Measurements from ENCODE around the gene RTRAF. TPM values are rescaled to one million over a fixed set of nuclear protein-coding genes. Genes with fewer than 3 reads are reported as not detected.
A peak's percentile ranks its signal among the peaks of the same experiment; 100 is the strongest.

The RTRAF gene
- total and polyA plus RNA-seq, 4 donors = 109 to 117 (median 113) TPM

DNA sequence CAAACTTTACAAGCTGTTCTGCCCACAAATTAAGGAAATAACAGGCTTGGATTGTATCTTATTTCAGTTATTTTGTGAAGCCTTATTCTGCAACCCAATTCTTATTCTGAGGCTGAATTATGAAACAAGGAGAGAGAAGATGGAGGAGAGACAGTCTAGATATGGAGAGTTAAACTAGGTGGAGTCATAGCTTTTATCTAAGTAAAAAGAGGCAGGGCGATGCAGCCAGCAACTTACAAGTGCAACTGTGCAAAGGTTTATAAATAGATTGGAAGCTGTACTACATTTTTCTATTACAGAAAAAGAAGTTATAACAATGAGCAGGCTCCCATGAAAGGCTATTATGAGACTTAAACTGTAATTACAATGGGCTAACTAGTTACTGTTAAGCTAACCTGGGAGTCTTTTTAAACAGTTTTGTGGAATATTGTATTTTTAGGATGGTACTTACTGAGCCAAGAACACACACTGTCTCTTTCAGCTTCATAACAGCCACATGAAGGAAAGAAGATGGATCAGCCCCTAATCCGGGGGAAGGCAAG lies 57.1 kb downstream of the RTRAF start:
- DNase-seq (no peak), ATAC-seq (ENCODE audit: low FRiP score) (no peak)
- intact Hi-C loops (cut with DNase I) = no loop called here
- H3K9me3 ChIP-seq (ENCODE audit: control insufficient read depth, low read length) = no peaks in the 10 kb centered on the region
- WGBS, 2 donors = 20 to 27% methylated on average over 2 of the region's 2 CpGs
- peak overlapping the region in 1 of 2 donors; percentile 61 for H3K27ac ChIP-seq (ENCODE audit: low read depth in 1 of 2, low read length in 2 of 2)
- H3K4me3 ChIP-seq (ENCODE audit: low read length in 2 of 2) = no peak overlapping the region
- no peaks in the 10 kb centered on the region for H3K27me3 ChIP-seq (ENCODE audit: control insufficient read depth in 1 of 2, insufficient read depth in 2 of 2, low read length in 1 of 2)
- H3K36me3 ChIP-seq (ENCODE audit: control insufficient read depth in 1 of 2, insufficient read depth in 2 of 2, low read length in 1 of 2) = no peaks in the 10 kb centered on the region
- peaks cover 2 to 11% of the 10 kb centered on the region in 2 donors for H3K4me1 ChIP-seq (ENCODE audit: control insufficient read depth in 1 of 2, insufficient read depth in 2 of 2, low read length in 2 of 2)

DNA sequence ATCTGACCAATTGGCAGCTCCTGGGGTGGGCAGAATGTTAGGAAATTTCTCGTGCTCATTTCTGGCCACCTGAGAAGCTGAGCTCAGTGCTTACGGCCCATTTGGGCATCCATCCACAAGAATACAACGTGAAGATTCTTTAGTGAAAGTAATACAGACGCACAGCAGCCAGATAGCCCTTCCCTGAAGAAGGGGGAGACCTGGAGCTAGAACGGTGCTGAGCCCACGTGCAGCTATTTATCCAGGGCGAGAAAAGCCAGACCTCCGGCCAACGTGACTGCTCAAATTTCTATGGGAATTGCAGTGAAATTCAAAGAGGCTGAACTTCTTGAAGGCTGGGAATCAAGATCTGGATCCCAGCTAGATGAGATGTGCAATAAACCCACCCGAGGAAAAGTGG lies 58.8 kb downstream of the RTRAF start:
- H3K4me1 ChIP-seq (ENCODE audit: control insufficient read depth in 1 of 2, insufficient read depth in 2 of 2, low read length in 2 of 2) = peaks cover 6 to 15% of the 10 kb centered on the region in 2 donors
- no peaks in the 10 kb centered on the region for H3K9me3 ChIP-seq (ENCODE audit: control insufficient read depth, low read length)
- no peak overlapping the region for H3K4me3 ChIP-seq (ENCODE audit: low read length in 2 of 2)
- no peak overlapping the region for H3K27ac ChIP-seq (ENCODE audit: low read depth in 1 of 2, low read length in 2 of 2)
- no peak for DNase-seq
- intact Hi-C loops (cut with DNase I) = no loop called here
- H3K27me3 ChIP-seq (ENCODE audit: control insufficient read depth in 1 of 2, insufficient read depth in 2 of 2, low read length in 1 of 2) = no peaks in the 10 kb centered on the region
- 45 to 61% methylated on average over 10 of the region's 10 CpGs for whole genome bisulfite sequencing, 2 donors
- ATAC-seq (ENCODE audit: low FRiP score) = no peak
- no peaks in the 10 kb centered on the region for H3K36me3 ChIP-seq (ENCODE audit: control insufficient read depth in 1 of 2, insufficient read depth in 2 of 2, low read length in 1 of 2)

DNA sequence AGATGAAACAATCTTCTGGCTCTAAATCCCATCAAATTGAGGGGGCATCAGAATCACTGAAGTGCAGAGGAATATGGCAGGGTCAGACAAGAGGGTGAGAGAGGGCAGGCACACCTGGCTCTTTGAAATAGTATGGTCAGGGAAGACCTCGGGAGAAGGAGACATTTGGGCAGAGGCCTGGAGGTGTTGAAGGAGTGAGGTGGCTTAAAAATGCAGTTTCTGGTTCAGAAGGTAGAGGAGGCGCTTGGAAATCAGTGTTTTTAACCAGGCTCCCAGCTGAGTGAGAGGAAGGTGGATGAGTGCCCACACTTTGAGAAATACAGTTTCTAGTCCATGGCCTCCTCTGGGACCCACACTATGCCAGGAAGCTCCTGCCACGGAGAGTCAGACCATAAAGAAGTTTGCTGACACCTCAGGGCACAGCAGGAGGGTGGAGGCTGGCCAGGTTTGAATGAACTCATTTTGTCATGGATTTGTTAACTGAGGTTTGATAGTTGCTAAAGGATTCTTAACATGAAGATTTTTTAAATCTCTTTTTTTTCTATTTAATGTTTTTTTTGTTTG lies 59.4 kb downstream of the RTRAF start:
- no peak overlapping the region for H3K27ac ChIP-seq (ENCODE audit: low read depth in 1 of 2, low read length in 2 of 2)
- no peaks in the 10 kb centered on the region for H3K9me3 ChIP-seq (ENCODE audit: control insufficient read depth, low read length)
- ATAC-seq (ENCODE audit: low FRiP score) (no peak), DNase-seq (peak in 1 of 2 donors; percentile 63)
- intact Hi-C loops (cut with DNase I) = no loop called here
- no peak overlapping the region for H3K4me3 ChIP-seq (ENCODE audit: low read length in 2 of 2)
- WGBS, 2 donors = 32 to 38% methylated on average over 3 of the region's 3 CpGs
- H3K36me3 ChIP-seq (ENCODE audit: control insufficient read depth in 1 of 2, insufficient read depth in 2 of 2, low read length in 1 of 2) = no peaks in the 10 kb centered on the region
- H3K27me3 ChIP-seq (ENCODE audit: control insufficient read depth in 1 of 2, insufficient read depth in 2 of 2, low read length in 1 of 2) = no peaks in the 10 kb centered on the region
- peaks cover 7 to 15% of the 10 kb centered on the region in 2 donors for H3K4me1 ChIP-seq (ENCODE audit: control insufficient read depth in 1 of 2, insufficient read depth in 2 of 2, low read length in 2 of 2)

DNA sequence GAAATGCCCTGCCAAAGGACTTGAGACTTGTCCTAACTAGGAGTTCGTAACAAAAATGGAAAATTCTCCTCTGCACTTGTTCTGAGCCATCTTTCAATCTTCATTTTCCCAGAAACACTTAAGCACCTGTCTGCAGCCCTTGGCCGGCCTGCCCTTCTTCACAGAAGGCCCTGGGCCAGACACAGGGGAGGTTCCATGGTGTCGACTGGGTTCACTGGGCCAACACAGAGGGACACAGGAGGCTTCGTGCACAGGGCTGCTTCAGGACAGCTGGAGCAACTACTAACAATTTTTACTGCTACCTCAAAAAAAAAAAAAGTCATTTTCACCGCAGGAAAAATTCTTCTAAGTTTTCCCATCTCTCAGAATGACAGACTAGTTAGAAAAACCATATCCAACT lies 59.9 kb downstream of the RTRAF start:
- H3K27ac ChIP-seq (ENCODE audit: low read depth in 1 of 2, low read length in 2 of 2) = no peak overlapping the region
- intact Hi-C loops (cut with DNase I) = no loop called here
- ATAC-seq (ENCODE audit: low FRiP score) = no peak

DNA sequence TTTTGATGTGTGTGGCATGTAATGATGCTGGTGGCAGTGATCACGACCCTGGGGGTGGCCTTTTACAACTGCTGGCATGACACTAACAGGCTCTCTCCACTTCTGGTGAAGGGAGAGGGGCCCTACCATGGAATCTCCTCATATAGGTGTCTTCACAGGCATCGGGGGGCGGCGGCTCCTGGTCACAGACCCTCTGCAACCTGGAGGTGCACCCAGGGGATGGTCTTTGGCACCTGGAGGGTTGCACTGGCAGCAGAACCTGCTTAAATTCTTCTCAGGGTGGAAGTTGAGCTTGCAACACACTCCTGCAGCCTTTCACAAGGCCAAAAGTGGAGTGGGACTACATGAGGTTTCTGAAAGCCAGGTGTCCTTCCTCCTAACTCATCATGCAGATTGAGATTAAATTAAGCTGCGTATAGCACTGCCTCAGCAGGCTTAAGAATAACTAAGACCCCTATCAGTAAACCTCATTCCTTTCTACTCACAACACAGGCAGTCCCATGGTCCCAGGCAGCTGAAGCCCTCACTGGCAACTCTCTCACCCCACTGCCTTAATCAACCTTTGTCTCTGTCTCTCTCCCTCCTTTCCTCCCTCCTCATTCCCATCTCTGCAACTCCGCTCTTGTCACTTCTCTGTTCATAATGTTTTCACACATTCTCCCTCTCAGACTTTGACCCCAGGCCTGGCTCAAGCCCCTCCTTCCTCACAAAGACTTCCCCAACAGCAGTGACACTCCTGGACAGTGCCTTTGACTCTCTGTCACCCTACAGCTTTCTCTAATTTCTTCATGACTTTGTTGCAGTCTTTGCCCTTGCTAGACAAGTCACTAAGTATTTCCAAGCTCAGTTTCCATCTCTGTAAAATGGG lies 60.6 kb downstream of the RTRAF start:
- 73 to 82% methylated on average over 6 of the region's 6 CpGs for WGBS, 2 donors
- H3K27ac ChIP-seq (ENCODE audit: low read depth in 1 of 2, low read length in 2 of 2) = no peak overlapping the region
- peaks cover 11 to 12% of the 10 kb centered on the region in 2 donors for H3K4me1 ChIP-seq (ENCODE audit: control insufficient read depth in 1 of 2, insufficient read depth in 2 of 2, low read length in 2 of 2)
- H3K36me3 ChIP-seq (ENCODE audit: control insufficient read depth in 1 of 2, insufficient read depth in 2 of 2, low read length in 1 of 2) = no peaks in the 10 kb centered on the region
- intact Hi-C loops (cut with DNase I) = no loop called here
- H3K4me3 ChIP-seq (ENCODE audit: low read length in 2 of 2) = no peak overlapping the region
- no peak for ATAC-seq (ENCODE audit: low FRiP score)
- H3K9me3 ChIP-seq (ENCODE audit: control insufficient read depth, low read length) = no peaks in the 10 kb centered on the region
- H3K27me3 ChIP-seq (ENCODE audit: control insufficient read depth in 1 of 2, insufficient read depth in 2 of 2, low read length in 1 of 2) = no peaks in the 10 kb centered on the region
- DNase-seq = no peak

More for the DNA sequence above, 59.9 kb downstream of the RTRAF start:
- Histone ChIP-seq H3K4me1 (ENCODE audit: control insufficient read depth in 1 of 2, insufficient read depth in 2 of 2, low read length in 2 of 2) (peaks cover 11 to 15% of the 10 kb centered on the region in 2 donors), H3K9me3 (ENCODE audit: control insufficient read depth, low read length) (no peaks in the 10 kb centered on the region), H3K36me3 (ENCODE audit: control insufficient read depth in 1 of 2, insufficient read depth in 2 of 2, low read length in 1 of 2) (no peaks in the 10 kb centered on the region), H3K4me3 (ENCODE audit: low read length in 2 of 2) (no peak overlapping the region), H3K27me3 (ENCODE audit: control insufficient read depth in 1 of 2, insufficient read depth in 2 of 2, low read length in 1 of 2) (no peaks in the 10 kb centered on the region)
- DNase-seq = no peak
- WGBS, 2 donors = 48 to 53% methylated on average over 5 of the region's 5 CpGs

DNA sequence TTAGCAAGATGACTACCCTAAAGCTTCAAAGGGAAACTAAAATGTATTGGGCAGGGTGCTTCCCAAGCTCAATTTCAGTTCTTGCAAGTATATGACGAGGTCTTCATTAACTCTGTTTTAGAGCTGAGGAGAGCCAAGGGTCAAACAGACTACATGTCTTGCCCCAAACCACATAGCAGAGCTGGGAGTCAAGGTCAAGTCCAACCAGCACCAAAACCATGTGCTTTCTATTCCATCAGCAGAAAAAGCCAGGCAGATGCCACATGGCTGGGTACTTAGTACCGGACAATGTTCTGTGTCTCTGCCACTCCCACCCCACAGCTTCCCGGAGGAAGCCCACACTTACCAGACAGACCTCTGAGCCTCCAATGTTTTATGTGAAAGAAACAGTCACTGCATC lies 61.9 kb downstream of the RTRAF start:
- Histone ChIP-seq H3K4me3 (ENCODE audit: low read length in 2 of 2) (no peak overlapping the region), H3K27me3 (ENCODE audit: control insufficient read depth in 1 of 2, insufficient read depth in 2 of 2, low read length in 1 of 2) (no peaks in the 10 kb centered on the region), H3K36me3 (ENCODE audit: control insufficient read depth in 1 of 2, insufficient read depth in 2 of 2, low read length in 1 of 2) (no peaks in the 10 kb centered on the region), H3K27ac (ENCODE audit: low read depth in 1 of 2, low read length in 2 of 2) (peak overlapping the region in 1 of 2 donors; percentile 17), H3K9me3 (ENCODE audit: control insufficient read depth, low read length) (no peaks in the 10 kb centered on the region), H3K4me1 (ENCODE audit: control insufficient read depth in 1 of 2, insufficient read depth in 2 of 2, low read length in 2 of 2) (peaks cover 10 to 11% of the 10 kb centered on the region in 2 donors)
- intact Hi-C loops (cut with DNase I) = no loop called here
- 66 to 72% methylated on average over 3 of the region's 3 CpGs for WGBS, 2 donors
- ATAC-seq (ENCODE audit: low FRiP score) = no peak
- no peak for DNase-seq

DNA sequence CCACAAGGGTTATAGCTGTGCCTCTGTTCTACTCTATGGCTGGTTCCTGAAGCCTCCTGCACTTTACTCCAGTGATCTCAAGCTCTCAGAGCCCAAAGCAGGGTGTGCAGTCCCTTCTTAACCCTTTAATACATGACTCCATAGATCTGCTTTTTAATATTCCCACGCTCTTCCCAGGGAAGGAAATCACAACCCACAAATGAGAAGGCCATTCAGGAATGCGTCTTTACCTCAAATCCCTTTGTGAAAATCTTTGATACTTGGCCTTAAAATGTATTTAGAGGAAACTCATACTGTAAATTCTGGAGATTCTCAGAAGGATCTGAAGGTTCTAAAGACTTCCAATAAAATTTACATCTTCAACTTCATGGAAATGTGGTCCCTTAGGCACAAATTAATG lies 62.5 kb downstream of the RTRAF start:
- intact Hi-C loops (cut with DNase I) = no loop called here
- Histone ChIP-seq H3K4me3 (ENCODE audit: low read length in 2 of 2) (no peak overlapping the region), H3K4me1 (ENCODE audit: control insufficient read depth in 1 of 2, insufficient read depth in 2 of 2, low read length in 2 of 2) (peaks cover 10 to 11% of the 10 kb centered on the region in 2 donors), H3K36me3 (ENCODE audit: control insufficient read depth in 1 of 2, insufficient read depth in 2 of 2, low read length in 1 of 2) (no peaks in the 10 kb centered on the region), H3K27ac (ENCODE audit: low read depth in 1 of 2, low read length in 2 of 2) (peak overlapping the region in 1 of 2 donors; percentile 40), H3K9me3 (ENCODE audit: control insufficient read depth, low read length) (no peaks in the 10 kb centered on the region), H3K27me3 (ENCODE audit: control insufficient read depth in 1 of 2, insufficient read depth in 2 of 2, low read length in 1 of 2) (no peaks in the 10 kb centered on the region)
- DNase-seq (no peak), ATAC-seq (ENCODE audit: low FRiP score) (no peak)
- 47 to 48% methylated on average over 2 of the region's 2 CpGs for WGBS, 2 donors

DNA sequence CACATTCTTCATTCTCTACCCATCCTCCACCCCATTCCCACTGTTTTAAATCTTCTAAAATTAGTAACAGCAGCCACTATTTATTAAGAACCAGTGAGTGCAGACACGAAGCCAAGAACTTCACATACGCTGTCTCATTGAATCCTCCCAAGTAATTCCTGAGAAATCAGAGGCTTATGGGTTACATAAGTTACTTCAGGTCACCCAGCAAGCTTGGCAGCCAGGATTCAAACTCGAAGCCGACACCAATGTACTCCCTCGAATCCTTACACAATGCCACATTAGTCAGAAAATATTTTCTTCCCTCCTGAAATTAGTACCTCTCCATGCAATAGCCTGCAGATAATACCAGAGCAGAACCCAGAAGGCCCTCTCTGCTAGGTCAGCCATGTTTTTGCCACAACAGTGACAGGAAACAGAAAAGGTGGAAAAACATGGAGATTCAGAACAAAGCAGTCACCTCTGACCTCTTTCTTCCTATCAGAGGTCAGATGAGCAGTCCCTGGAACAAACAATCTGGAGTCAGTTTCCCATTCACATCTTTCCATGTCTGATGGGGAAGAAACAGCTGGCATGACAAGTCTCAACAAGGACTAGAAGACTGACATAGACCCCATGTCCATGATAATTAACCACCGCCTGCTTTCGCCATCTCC lies 63.1 kb downstream of the RTRAF start:
- Histone ChIP-seq H3K27me3 (ENCODE audit: control insufficient read depth in 1 of 2, insufficient read depth in 2 of 2, low read length in 1 of 2) (no peaks in the 10 kb centered on the region), H3K9me3 (ENCODE audit: control insufficient read depth, low read length) (no peaks in the 10 kb centered on the region), H3K27ac (ENCODE audit: low read depth in 1 of 2, low read length in 2 of 2) (peak overlapping the region in 1 of 2 donors; percentile 37), H3K4me3 (ENCODE audit: low read length in 2 of 2) (no peak overlapping the region), H3K36me3 (ENCODE audit: control insufficient read depth in 1 of 2, insufficient read depth in 2 of 2, low read length in 1 of 2) (no peaks in the 10 kb centered on the region), H3K4me1 (ENCODE audit: control insufficient read depth in 1 of 2, insufficient read depth in 2 of 2, low read length in 2 of 2) (peaks cover 6 to 9% of the 10 kb centered on the region in 2 donors)
- WGBS, 2 donors = 31 to 35% methylated on average over 7 of the region's 7 CpGs
- ATAC-seq (ENCODE audit: low FRiP score) = peak; percentile 44
- DNase-seq = no peak
- intact Hi-C loops (cut with DNase I) = no loop called here
